ENCODE data around the gene ATP9A.

ATP9A gene

DNA sequence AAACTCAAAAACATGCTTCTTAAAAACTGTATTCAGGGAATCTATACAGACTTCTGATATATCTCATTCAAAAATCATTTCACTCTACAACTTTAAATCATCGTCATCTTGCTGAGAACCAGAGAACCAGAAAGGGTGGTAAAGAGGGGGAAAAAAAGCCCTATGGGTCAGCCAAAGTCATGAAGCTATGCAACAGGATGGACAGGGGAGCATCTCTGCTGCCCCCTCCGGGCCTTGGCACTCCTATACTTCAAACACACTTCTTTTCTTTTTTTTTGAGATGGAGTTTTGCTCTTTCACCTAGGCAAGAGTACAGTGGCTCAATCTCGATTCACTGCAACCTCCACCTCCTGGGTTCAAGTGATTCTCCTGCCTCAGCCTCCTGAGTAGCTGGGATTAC is 152.1 kb downstream of the ATP9A start:
- no peaks in the 10 kb centered on the region for H3K9me3 Mint-ChIP-seq
- no peak for DNase-seq

DNA sequence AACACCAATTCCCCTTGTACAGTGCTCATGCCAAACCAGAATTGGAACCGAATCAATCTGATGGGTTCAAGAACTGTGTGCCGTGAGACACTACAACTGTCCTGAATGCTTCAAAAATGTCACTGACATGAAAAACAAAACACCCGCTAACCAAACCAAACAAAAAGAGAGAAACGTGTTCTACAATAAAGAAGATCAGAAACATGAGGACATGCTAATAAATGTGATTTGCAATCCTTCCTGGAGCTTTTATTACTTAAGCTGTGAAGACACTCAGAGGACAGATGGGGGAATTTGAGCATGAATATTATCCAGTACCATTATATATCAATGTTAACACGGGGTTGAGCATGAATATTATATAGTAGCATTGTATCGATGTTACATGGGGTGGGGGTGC is 153.5 kb downstream of the ATP9A start:
- Mint-ChIP-seq H3K36me3 (ENCODE audit: insufficient read depth) (no peaks in the 10 kb centered on the region), H3K4me3 (no peak overlapping the region), H3K9me3 (no peaks in the 10 kb centered on the region), H3K27ac (no peak overlapping the region), H3K27me3 (peaks cover 0 to 40% of the 10 kb centered on the region in 2 donors), H3K4me1 (ENCODE audit: low read depth in 2 of 2) (peaks cover 0 to 11% of the 10 kb centered on the region in 2 donors)
- ATAC-seq (replicated peaks) (no peak), DNase-seq (no peak)

More for the DNA sequence above, 152.1 kb downstream of the ATP9A start:
- Mint-ChIP-seq H3K36me3 (ENCODE audit: insufficient read depth) (no peaks in the 10 kb centered on the region), H3K27me3 (peaks cover 0 to 26% of the 10 kb centered on the region in 2 donors), H3K4me3 (no peak overlapping the region), H3K4me1 (ENCODE audit: low read depth in 2 of 2) (no peaks in the 10 kb centered on the region), H3K27ac (no peak overlapping the region)
- ATAC-seq (replicated peaks): no peak

DNA sequence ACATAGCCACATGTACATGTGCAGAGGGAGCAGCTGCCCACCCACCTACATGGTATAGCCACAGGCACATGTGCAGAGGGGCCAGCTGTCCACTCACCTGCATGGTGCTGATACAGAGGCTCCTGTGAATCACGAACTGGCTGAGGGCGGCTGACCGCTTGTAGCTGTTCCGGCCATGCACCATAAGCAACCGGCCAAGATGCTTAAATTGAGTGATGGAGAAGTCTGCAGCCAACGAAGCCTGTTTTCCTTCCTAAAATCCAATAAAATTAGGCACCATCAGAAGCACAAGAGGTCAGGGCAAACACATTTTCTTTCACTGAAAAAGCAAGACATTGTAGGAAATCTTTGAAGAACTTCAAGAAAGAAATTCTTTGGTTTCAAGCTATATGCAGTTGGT is 154.6 kb downstream of the ATP9A start:
- DNase-seq: no peak
- no peaks in the 10 kb centered on the region for H3K36me3 Mint-ChIP-seq (ENCODE audit: insufficient read depth)
- H3K4me1 Mint-ChIP-seq (ENCODE audit: low read depth in 2 of 2): peaks cover 0 to 22% of the 10 kb centered on the region in 2 donors
- H3K9me3 Mint-ChIP-seq: no peaks in the 10 kb centered on the region
- H3K27me3 Mint-ChIP-seq: peaks cover 5 to 48% of the 10 kb centered on the region in 2 donors
- H3K27ac Mint-ChIP-seq: no peak overlapping the region
- no peak overlapping the region for H3K4me3 Mint-ChIP-seq
- no peak for ATAC-seq (replicated peaks)

DNA sequence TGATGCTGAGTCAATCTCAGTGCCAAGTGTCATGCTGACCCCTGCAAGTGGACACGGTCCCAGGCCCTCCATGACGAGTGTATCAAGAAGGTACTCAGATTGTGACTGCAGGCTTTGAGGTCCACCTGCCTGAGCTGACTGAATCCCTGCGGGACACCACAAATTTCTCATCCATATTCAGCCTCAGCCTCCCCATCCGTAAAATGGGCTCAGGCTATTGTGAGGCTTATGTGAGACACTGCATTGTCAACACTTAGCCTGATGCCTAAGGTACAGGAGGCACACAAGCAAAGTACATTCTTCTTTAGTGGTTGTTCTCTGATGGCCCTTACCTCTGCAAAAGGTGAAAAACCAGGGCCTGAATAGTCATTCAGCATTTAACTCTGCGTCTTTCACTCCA is 155.3 kb downstream of the ATP9A start:
- Mint-ChIP-seq H3K4me3 (no peak overlapping the region), H3K4me1 (ENCODE audit: low read depth in 2 of 2) (peaks cover 0 to 29% of the 10 kb centered on the region in 2 donors), H3K9me3 (no peaks in the 10 kb centered on the region), H3K27ac (no peak overlapping the region), H3K27me3 (peaks cover 7 to 49% of the 10 kb centered on the region in 2 donors), H3K36me3 (ENCODE audit: insufficient read depth) (no peaks in the 10 kb centered on the region)
- ATAC-seq (replicated peaks) (no peak), DNase-seq (no peak)

DNA sequence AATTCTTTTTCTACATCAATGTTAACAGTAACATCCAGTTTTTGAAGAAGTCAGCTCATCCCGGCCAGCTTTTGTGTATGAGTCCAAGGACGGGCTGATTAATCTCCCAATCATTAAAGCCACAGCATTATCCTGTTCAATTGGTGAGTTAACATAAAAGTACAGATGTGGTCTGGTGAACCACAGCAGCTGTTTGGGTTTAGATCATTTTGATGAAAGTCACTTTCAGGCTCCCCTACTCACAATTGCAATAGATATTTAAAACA is 156.6 kb downstream of the ATP9A start:
- no peaks in the 10 kb centered on the region for H3K9me3 Mint-ChIP-seq
- no peaks in the 10 kb centered on the region for H3K36me3 Mint-ChIP-seq (ENCODE audit: insufficient read depth)
- H3K27ac Mint-ChIP-seq: no peak overlapping the region
- H3K4me1 Mint-ChIP-seq (ENCODE audit: low read depth in 2 of 2): peaks cover 0 to 35% of the 10 kb centered on the region in 2 donors
- ATAC-seq (replicated peaks): no peak
- DNase-seq: no peak
- no peak overlapping the region for H3K4me3 Mint-ChIP-seq
- peaks cover 7 to 60% of the 10 kb centered on the region in 2 donors for H3K27me3 Mint-ChIP-seq

DNA sequence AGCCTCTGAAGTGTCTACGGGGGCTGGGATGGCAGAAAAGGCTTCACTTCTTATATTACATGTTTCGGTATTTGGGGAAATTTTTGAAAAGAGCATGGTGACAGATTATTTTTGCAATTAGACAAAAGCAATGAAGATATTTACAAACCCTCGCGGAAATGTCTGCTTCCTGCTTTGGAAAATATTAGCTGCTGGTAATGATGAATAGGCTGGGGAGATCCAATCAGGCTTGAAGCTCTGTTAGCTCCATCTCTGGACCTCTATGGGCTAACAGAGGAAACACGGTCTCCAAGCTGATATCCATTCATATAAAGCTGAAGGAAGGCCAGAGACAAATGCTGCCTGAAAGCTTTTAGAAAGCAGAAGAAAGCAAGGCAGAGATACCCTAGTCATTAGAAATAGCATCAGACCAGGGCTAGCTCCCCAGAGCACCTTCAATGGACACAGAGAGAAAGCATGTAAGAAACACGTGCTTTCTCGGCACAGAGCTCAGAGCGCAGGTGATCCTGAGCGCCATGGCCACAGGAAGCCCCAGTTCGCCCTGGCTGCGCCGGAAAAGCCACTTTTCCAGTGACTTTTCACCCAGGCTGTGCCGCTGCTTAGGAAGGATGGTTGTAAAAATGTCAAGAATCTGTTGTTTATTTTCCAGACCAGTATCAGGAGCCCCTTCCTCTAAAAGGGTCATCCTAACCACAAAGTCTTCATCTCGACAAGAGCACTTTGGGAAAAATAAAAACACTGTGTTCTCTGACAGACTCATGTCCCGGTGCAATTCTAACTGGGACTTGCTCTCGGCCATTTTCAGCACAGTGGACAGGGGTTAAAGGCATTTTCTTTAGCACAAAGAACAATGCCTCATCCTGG is 157.2 kb downstream of the ATP9A start:
- ATAC-seq (replicated peaks) (no peak), DNase-seq (no peak)
- Mint-ChIP-seq H3K4me1 (ENCODE audit: low read depth in 2 of 2) (peaks cover 0 to 35% of the 10 kb centered on the region in 2 donors), H3K9me3 (no peaks in the 10 kb centered on the region), H3K4me3 (no peak overlapping the region), H3K27me3 (peaks cover 7 to 60% of the 10 kb centered on the region in 2 donors), H3K36me3 (ENCODE audit: insufficient read depth) (no peaks in the 10 kb centered on the region), H3K27ac (peak overlapping the region in 1 of 2 donors; percentile 57)

DNA sequence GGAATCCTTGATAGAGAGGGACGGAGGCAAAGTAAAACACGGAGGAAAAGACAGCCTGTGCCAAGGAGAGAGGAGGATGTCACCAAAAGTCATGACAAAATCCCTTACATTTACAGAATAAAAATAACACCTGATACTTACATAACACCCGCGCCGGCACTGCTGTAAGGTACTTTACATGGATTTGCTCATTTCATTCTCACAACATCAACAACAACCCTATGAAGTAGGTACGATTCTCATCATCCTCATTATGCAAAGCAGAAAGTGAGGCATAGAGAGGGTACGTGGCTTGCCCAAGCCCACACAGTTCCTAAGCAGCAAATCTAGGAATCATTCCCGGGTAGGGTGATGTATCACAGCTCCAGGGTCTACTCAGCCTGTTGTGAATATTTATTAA is 158.1 kb downstream of the ATP9A start:
- H3K4me3 Mint-ChIP-seq: peak overlapping the region in 1 of 2 donors; percentile 16
- H3K27me3 Mint-ChIP-seq: peaks cover 7 to 64% of the 10 kb centered on the region in 2 donors
- peaks cover 0 to 35% of the 10 kb centered on the region in 2 donors for H3K4me1 Mint-ChIP-seq (ENCODE audit: low read depth in 2 of 2)
- H3K27ac Mint-ChIP-seq: peak overlapping the region in 1 of 2 donors; percentile 57
- no peak for DNase-seq
- no peak for ATAC-seq (replicated peaks)
- no peaks in the 10 kb centered on the region for H3K9me3 Mint-ChIP-seq
- H3K36me3 Mint-ChIP-seq (ENCODE audit: insufficient read depth): no peaks in the 10 kb centered on the region

DNA sequence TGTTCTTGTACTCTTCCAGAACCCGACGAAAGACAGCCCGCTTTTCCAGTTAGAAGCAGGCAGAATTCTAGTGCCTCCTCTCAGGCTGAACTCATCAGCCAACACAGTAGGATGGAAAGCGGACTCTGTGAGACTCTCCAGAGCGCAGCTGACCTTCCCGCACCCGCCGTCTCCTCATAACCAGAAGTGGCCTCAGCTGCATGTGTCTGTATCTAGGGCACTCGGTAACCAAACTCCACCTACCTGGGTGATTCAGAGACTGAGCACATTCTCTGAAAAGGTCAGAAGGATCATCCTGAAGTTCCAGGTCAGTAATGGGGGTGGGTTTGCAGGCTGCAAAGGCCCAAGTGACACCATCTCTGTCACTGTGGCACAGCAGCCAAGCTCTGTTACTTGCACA is 158.9 kb downstream of the ATP9A start:
- Mint-ChIP-seq H3K27me3 (peaks cover 11 to 64% of the 10 kb centered on the region in 2 donors), H3K27ac (peak overlapping the region in 1 of 2 donors; percentile 56), H3K36me3 (ENCODE audit: insufficient read depth) (no peaks in the 10 kb centered on the region), H3K4me3 (peak overlapping the region; percentile 40 to 71), H3K4me1 (ENCODE audit: low read depth in 2 of 2) (peaks cover 0 to 35% of the 10 kb centered on the region in 2 donors), H3K9me3 (no peaks in the 10 kb centered on the region)
- DNase-seq (no peak), ATAC-seq (replicated peaks) (no peak)

DNA sequence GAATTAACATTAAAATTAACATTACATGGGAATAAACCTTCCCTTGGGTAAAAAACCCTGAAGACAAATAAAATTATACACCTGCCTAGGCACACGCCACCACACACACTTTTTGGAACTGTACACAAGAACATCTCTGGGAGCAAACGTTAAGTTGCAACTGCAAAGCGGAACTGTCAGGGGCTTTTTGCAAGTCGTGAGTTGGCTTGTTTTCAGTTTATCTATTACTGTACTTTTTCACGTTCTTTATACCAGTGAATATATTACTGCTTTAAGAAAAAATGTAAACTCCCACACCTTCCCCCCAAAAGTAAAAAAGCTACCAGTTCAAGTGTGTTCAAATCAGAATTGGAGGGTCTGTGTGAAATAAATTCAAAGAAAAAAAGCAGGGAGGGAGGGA is 160.1 kb downstream of the ATP9A start:
- H3K4me3 Mint-ChIP-seq: peak overlapping the region; percentile 8 to 71
- DNase-seq (no peak), ATAC-seq (replicated peaks) (no peak)
- H3K9me3 Mint-ChIP-seq: no peaks in the 10 kb centered on the region
- no peaks in the 10 kb centered on the region for H3K36me3 Mint-ChIP-seq (ENCODE audit: insufficient read depth)
- H3K27ac Mint-ChIP-seq: peak overlapping the region in 1 of 2 donors; percentile 56
- H3K4me1 Mint-ChIP-seq (ENCODE audit: low read depth in 2 of 2): peaks cover 0 to 35% of the 10 kb centered on the region in 2 donors
- H3K27me3 Mint-ChIP-seq: peaks cover 11 to 63% of the 10 kb centered on the region in 2 donors

DNA sequence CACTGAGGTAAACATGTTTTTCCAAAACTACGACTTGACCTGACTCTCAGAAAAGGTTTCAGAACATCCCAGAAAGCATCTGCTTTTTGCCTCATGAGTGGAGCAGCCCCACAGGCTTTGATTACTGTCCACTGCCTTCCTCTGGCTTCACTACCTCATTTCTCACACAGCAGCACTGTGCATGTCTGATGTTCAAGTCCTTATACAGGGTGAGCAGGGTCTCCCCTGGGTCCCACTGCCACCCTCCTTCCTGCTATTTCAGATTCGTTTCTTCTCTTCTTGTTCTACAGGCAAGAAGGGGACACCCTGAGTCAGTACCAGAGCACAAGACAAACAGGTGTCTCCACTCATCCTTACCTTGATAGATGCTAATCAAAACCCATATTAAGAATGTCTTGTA is 161.0 kb downstream of the ATP9A start:
- Mint-ChIP-seq H3K4me3 (peak overlapping the region; percentile 47 to 71), H3K27ac (peak overlapping the region; percentile 19 to 56), H3K36me3 (ENCODE audit: insufficient read depth) (no peaks in the 10 kb centered on the region), H3K4me1 (ENCODE audit: low read depth in 2 of 2) (peaks cover 0 to 35% of the 10 kb centered on the region in 2 donors), H3K27me3 (peaks cover 11 to 61% of the 10 kb centered on the region in 2 donors), H3K9me3 (no peaks in the 10 kb centered on the region)
- ATAC-seq (replicated peaks): no peak
- no peak for DNase-seq

DNA sequence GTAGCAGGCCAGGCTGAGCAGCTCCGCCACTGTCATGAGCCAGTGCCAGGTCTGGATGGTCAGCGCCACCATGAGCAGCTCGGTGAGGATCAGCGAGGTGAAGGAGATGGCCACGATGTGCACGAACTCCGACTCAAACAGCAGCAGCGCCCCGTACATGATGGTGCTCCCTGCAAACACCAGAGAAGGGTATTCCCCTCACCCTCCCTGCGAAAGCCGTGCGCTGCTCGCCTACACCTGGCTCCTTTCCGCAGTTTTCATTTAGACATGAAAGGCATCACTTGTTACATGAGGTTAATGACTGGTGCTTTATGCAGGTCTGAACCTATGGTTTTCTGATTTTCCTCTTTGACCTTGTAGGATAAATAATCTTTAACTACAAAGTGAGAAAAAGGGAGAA is 163.3 kb downstream of the ATP9A start:
- Mint-ChIP-seq H3K4me3 (peak overlapping the region in 1 of 2 donors; percentile 43), H3K27ac (no peak overlapping the region), H3K36me3 (ENCODE audit: insufficient read depth) (no peaks in the 10 kb centered on the region), H3K4me1 (ENCODE audit: low read depth in 2 of 2) (peaks cover 0 to 25% of the 10 kb centered on the region in 2 donors), H3K9me3 (no peaks in the 10 kb centered on the region), H3K27me3 (peaks cover 11 to 54% of the 10 kb centered on the region in 2 donors)
- ATAC-seq (replicated peaks) (no peak), DNase-seq (no peak)

DNA sequence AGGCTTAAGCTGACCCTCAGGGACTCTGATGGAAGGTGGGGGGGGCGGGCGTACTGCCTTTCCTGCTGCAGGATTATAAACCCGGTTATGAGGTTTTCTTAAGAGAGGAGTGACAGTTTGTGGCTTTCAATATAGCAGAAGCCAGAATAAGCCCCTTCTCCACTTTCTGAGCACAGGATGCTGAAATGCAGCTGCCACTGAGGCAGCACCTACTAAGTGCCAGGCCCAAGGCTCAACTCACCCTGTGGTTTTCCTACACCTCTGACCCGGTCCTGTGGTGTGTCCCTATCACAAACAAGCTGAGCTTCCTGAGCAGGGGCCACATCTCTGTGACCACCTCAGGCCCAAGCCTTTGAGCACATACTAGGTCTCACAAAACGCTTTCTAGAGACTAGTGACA is 166.1 kb downstream of the ATP9A start:
- H3K27me3 Mint-ChIP-seq: peaks cover 4 to 38% of the 10 kb centered on the region in 2 donors

DNA sequence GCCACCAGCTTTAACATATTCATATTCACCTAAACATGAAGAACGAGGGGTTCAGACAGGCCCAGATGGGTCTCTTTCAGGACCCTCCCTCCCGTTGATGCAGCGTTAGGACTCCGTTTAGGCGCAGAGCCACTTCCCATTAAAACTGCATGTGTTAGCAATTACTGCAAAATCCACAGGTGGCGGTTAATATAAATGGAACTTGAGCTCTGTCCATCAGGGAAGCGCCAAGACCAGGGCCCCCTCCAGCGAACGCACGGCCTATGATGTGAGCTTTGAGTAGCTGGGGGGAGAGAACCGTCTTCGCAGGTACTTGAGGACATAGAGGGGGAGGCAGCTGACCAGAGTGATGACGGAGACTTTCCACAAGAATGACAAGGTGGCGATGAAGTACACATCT is 167.2 kb downstream of the ATP9A start:
- no peaks in the 10 kb centered on the region for H3K4me1 Mint-ChIP-seq (ENCODE audit: low read depth in 2 of 2)
- no peak overlapping the region for H3K27ac Mint-ChIP-seq
- no peak overlapping the region for H3K4me3 Mint-ChIP-seq
- DNase-seq (no peak), ATAC-seq (replicated peaks) (no peak)
- no peaks in the 10 kb centered on the region for H3K9me3 Mint-ChIP-seq
- H3K36me3 Mint-ChIP-seq (ENCODE audit: insufficient read depth): no peaks in the 10 kb centered on the region
- H3K27me3 Mint-ChIP-seq: peaks cover 4 to 39% of the 10 kb centered on the region in 2 donors

More for the DNA sequence above, 166.1 kb downstream of the ATP9A start:
- no peaks in the 10 kb centered on the region for H3K36me3 Mint-ChIP-seq (ENCODE audit: insufficient read depth)
- H3K4me1 Mint-ChIP-seq (ENCODE audit: low read depth in 2 of 2): peaks cover 0 to 1% of the 10 kb centered on the region in 2 donors
- H3K4me3 Mint-ChIP-seq: no peak overlapping the region
- no peaks in the 10 kb centered on the region for H3K9me3 Mint-ChIP-seq
- ATAC-seq (replicated peaks) (no peak), DNase-seq (no peak)
- H3K27ac Mint-ChIP-seq: no peak overlapping the region

DNA sequence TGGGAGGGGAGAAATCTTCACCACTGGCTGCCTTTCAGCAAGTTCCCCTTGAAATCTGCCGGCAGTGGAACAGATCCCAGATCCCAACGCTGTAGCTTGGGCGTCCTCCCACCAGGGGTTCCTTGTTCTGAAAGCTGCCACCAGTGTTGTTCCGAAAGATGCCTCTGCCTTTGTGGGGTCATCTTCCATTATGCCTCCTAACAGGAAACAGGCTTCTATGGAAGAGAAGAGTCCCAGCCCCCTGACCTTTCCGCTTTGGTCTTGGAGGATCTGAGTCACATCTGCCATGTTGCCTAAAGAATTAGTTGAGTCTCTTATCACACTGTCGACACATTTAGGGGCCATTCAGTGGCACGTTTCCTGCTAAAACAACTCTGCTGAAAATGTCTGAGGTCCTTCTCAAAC is 168.2 kb downstream of the ATP9A start:
- peaks cover 3 to 36% of the 10 kb centered on the region in 2 donors for H3K27me3 Mint-ChIP-seq
- DNase-seq (no peak), ATAC-seq (replicated peaks) (no peak)
- no peaks in the 10 kb centered on the region for H3K36me3 Mint-ChIP-seq (ENCODE audit: insufficient read depth)
- H3K9me3 Mint-ChIP-seq: no peaks in the 10 kb centered on the region
- no peak overlapping the region for H3K4me3 Mint-ChIP-seq
- H3K4me1 Mint-ChIP-seq (ENCODE audit: low read depth in 2 of 2): peaks cover under 1 to 5% of the 10 kb centered on the region in 2 donors
- H3K27ac Mint-ChIP-seq: no peak overlapping the region
